Stromal cell of bone marrow (primary cell): ENCODE results near the gene SYDE2.
"Not testable (repeated sequence)": the region's sequence is repeated elsewhere in the genome, so short reads cannot be mapped to it uniquely, and the experiment has no call there.

Experiments
- DNase-seq: peaks from one replicate; pipeline ENCODE4 v3.0.0-alpha.2; 2012; ENCODE audit warnings: low read depth

Gene SYDE2

DNA sequence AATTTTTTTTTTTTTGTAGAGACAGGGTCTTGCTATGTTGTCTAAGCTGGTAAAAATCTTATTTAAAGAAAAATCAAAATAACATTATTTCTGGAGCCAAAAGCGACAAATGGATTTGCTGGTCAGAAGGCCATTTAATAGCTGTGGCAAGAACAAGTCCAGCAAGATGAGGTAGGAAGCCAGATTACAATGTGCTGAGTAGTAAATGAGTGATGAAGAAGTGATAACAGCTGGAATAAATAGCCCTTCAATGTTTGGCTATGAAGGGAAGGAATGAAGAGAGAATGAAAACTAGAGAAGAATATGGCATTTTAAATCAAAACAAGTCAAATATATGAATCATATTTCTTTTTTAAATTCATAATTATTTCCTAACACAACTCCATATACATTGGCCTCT lies 34.5 kb downstream of the SYDE2 start:
- DNase-seq: no peak

DNA sequence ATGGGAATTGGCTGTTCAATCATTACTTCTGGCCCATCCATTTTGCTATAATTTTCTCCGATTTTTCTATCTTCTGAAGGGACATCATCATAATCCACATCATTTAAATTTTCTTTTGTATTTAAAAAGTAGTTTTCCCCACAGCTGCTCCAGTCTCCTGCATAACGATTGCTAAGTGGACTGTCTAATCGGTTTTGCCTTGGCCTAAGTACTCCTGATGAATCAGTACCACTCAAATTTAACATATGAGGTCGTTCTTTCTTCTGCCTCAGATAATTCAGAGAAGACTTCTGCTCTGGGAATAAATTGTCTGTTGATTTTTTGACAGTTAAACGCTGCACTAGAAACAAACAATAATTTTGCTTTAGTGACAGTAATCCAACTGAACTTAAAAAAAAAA lies 41.9 kb downstream of the SYDE2 start:
- no peak for DNase-seq

DNA sequence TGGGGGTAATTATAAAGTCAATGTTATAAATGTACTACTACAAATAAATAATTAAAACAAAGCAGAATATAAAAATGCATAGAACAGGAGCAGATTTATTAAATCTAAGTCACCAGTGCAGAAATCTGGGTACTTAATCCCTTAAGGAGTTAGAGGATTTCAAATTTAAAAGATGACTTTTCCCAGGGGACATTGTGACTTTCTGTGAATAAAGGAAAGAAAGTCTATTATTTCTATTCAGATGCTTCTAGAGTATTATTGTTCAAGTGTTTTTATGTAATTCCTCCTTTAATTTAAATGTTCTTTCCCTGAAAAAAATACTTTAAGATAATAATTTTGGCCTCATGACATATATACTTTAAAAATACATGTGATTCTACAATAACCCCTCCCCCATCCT lies 43.4 kb downstream of the SYDE2 start:
- no peak for DNase-seq

DNA sequence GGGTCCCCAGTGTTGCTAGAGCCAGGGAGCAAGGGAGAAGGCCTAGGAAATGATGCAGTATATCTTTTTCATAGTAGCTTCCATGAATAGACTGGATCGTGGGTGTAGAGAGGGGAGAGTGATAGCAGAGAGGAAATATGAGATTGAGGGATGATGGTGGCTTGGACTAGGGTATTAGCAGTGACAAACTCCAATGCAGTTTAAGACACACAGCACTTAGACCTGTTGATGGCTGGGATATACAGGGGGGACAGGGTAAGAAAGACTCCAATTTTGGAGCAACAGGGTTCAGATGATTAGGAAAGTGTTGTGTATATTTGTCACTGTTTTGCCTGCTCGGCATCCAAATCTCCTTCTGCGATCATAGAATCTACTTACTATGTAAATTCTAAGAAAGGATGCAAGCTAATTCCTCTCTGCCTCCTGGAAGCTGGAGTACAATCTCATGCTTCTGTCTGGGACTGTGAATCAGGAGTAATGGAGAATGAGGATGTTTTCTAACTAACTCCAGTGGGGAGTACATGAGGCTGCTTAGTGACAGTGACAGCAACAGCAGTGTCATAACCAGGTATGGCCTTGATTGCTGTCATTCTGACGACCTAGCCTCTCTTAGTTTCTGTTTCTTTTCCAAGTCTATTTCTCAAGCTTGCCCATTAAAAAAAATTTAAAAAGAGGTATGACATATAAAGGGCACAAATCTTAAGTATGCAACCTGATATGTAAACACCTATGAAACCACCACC lies 47.5 kb downstream of the SYDE2 start:
- DNase-seq: no peak

DNA sequence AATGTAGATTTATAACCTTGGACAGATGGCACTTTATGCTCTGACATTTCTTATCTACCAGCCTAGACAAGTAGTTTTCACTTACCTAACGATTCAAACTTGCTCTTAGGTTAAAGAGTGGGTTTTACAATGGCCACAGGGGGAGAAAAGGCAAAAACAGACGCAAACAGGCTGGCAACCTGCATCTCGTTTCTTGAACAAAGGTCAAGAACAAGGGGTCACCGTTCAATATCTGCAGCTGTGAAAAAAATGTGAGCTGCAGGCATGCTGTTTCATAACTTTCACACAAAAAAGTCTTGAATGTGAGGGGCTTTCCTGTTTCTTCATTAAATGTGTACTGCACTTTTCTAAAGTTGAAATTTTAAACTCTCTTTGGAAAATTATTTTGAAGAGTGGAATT lies 49.4 kb downstream of the SYDE2 start:
- DNase-seq: no peak

DNA sequence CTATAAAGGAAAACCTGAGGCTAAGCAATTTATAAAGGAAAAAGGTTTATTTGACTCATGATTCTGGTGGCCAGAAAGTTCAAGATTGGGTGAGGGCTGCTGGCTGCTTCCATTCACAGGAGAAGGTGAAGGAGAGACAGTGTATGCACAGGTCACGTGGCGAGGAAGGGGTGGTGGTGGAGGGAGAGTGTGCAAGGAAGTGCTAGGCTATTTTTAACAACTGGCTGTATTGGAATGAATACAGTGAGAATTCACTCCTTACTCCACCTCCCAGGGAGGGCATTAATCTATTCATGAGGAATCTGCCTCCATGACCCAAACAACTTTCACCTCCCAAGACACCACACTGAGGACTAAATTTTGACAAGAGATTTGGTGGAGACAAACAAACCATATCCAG lies 51.0 kb downstream of the SYDE2 start:
- no peak for DNase-seq

DNA sequence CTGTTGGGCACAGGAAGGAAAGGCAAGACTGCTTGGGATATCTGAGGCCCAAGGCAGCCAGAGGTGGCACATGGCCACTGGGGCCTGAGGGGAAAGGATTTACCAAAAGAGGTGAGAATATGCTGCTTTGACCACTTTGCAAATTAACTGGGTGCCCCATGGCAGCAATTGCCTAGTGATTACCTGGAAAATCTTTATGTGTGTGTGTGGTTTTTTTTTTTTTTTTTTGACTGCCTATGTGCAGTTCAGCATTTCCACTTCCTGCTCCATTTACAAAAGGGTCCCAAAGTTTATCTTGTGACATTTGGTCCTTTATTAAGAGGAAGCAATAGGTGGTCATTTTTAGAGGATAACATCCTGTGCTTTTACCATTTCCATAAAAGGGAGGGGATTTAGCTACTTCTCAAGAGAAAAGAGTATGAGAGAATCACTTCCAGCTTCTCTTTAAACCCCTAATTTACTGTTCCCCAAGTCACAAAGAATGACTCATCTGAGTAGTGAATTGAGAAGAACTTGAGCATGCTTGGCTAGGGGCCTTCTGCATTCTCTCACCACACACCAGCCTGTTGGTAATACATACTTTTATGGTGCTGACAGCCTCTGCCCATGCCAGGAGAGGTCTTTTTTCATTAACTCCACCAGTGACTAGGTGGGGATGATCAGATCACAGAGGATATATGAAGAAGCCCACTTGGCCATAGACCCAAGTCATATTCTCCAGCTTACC lies 52.1 kb downstream of the SYDE2 start:
- peak; percentile 41 for DNase-seq

DNA sequence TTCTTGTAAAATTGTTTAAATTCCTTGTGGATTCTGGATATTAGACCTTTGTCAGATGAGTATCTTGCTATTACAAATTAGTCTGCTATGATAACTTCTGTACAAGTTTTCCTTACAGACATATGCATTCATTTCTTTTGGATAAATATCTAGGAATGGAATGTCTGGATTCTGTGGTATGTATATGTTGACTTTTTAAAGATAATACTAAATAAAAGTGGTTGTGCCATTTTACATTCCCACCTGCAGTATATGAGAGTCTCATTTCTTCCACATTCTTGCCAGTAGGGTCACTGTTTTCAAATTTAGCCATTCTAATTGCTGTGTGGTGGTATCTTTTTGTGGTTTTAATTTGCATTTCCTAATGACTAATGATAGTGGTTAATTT lies 53.9 kb downstream of the SYDE2 start:
- no peak for DNase-seq

DNA sequence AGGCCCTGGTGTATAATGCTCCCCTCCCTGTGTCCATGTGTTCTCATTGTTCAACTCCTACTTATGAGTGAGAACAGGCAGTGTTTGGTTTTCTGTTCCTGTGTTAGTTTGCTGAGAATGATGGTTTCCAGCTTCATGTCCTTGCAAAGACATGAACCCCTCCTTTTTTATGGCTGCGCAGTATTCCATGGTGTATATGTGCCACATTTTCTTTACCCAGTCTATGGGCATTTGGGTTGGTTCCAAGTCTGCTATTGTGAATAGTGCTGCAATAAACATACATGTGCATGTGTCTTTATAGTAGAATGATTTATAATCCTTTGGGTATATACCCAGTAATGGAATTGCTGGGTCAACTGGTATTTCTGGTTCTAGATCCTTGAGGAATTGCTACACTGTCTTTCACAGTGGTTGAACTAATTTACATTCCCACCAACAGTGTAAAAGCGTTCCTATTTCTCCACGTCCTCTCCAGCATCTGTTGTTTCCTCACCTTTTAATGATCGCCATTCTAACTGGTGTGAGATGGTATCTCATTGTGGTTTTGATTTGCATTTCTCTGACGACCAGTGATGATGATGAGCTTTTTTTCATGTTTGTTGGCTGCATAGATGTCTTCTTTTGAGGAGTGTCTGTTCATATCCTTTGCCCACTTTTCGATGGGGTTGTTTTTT lies 54.4 kb downstream of the SYDE2 start:
- DNase-seq: not testable (repeated sequence)

DNA sequence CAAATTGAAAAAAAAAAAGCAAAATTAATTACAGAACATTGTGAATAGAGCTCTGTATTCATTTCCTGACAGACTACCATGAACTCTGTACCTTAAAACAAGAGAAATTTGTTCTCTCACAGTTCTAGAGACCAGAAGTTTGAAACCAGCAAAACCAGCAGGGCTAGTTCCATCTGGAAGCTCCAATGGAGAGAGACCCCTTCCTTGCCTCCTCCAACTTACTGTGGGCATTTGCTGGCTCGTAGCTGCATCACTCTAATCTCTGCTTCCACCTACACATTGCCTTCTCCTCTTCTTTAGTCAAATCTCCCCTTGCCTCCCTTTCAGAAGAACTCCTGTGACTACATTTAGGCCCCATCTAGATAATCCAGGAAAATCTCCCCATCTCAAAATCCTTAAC lies 56.5 kb downstream of the SYDE2 start:
- no peak for DNase-seq

DNA sequence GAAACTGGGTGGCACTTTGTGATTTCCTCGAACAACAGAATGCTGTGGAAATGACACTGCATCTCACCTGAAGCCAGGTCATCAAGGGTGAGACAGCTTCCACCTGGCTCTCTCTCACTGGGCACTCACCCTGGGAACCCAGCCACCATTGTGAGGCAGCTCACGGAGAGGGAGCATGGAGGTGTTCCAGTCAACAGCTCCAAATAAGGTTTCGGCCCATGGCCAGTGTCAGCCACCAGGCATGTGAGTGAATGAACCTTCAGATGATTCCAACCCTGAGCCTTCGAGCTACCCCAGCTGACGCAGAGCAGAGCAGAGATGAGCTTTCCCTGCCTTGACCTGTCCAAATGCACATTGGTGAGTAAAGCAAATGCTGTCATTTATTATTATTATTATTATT lies 58.1 kb downstream of the SYDE2 start:
- no peak for DNase-seq

DNA sequence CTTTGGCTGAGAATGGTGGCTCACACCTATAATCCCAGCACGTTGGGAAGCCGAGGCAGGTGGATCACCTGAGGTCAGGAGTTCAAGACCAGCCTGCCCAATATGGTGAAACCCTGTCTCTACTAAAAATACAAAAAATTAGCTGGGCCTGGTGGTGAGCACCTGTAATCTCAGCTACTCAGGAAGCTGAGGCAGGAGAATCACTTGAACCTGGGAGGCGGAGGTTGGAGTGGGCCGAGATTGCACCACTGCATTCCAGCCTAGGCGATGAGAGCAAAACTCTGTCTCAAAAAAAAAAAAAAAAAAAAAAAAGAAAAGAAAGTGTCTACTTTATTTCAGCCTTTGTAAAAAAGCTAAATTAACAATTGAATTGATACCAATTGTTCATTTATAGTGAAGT lies 62.4 kb downstream of the SYDE2 start:
- DNase-seq: not testable (repeated sequence)

DNA sequence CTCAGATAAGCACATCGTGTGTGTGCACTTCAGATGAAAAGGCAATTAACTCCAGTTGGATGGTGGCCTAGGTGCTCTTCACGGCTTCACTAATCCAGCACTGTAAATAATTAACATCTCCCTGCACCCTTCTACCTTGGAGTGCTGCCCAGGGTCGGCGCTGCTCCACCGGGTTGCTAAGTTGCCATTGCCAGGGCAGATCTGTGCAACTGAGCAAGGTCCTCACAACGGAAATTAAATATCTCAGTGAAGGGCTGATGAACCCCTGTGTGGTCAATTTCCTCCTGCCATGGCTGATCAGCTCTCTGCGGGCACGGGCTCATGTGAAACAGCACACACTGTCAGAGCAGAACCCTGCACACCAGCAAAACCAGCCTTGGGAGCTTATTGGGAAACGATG lies 63.2 kb downstream of the SYDE2 start:
- DNase-seq: no peak

DNA sequence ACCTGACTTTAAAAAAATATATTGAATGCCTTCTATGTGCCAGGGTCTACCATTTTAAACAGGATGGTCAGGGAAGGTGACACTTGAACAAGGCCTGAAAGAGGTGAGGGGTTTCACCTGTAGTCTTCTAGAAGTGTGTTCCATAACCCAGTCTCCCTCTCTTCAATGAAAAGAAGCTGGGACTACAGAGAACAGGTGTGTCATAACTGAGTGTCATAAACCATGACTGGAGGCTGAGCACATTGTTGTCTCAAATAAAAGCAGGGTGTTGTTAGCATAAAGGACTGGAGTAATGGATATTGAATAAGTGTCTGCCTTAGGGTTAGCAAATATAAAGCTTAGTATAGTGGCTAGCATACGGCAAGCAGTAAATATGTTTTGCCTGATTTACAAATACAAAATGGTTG lies 65.4 kb downstream of the SYDE2 start:
- DNase-seq: no peak

DNA sequence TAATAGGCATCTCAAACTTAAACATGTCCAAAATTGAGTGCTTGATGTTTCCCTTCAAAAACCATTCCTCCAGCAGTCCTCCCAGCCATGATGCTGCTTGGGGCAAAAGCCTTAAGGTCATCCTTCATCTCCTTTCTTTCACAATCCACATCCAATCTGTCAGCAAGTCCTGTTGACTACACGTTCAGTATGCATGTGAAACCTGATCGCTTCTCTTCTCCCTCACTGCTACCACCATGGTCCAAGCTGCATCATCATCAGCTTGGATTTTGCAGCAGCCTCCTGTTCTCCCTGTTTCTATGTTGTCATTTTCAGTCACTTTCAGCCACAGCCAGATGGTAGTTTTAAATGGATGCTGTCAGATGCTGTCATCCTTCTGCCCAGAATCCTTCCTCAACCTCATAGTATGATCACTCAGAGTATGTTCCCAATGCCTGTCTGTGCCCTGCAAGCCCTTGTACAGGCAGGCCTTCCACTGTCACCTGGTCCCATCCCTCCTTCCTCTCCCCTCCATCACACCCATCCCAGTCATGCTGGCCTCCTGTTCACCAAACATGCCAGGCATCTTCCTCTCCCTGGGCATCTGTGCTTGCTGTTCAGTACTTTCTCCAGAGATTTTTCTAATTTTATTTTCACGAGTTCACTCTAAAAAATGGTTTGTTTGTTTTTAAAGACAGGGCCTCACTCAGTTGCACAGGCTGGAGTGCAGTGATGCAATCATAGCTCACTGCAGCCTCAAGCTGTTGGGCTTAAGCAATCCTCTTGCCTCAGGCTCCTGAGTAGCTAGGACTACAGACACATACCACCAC lies 66.0 kb downstream of the SYDE2 start:
- DNase-seq: no peak

DNA sequence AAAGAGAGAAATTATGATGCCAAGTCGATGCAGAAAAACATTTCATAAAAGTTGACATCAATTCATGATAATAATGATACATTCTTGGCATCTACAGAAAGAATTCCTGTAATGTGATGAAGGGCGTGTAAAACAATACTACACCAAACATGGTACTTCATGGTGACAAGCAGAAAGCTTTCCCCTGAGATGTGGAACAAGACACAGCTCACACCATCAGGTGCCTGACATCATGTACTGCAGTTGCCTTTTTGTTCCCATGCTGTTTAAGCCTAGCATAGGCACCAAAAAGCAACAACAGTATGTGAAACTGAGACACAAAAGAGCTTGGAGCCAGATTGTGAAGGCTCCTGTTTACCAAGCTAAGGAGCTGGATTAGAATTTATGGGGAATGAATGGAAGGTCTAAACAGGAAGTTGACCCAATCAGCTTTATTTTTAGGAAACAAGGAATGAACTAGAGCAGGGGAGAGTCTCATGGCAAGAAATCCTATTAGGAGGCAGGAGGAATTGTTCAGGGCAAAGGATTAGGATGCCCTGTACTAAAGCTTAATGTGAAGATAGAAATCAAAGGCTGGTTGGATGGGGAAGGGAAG lies 67.2 kb downstream of the SYDE2 start:
- no peak for DNase-seq

DNA sequence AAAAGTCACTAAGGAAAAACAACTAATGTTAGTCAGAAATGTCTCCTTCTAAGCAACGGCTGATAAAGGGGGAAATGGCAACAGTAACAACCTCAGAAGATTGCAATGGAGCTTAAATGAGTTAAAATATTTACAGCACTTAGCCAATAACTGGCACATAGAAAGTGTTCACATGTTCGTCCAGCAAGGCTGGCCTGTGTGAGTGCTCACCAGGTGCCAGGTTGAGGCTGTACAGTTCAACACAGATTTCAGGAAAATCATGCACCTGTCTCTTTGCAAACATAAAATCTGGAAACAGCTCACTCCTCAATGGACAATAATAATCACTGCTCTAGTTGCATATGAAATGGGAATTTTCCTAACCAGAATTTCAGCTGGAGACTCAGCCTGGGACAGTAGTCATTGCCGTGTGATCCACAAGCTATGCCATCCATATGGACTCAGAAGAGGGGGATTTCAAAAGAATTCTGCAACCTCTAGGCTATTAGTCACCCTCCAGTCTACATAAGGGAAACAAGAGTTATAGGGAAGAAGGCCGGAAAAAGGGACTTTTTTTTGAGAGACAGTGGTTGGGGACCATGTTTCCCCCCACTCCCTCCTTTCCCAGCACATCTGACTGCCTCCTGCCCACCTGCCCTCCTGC lies 68.6 kb downstream of the SYDE2 start:
- DNase-seq: no peak

DNA sequence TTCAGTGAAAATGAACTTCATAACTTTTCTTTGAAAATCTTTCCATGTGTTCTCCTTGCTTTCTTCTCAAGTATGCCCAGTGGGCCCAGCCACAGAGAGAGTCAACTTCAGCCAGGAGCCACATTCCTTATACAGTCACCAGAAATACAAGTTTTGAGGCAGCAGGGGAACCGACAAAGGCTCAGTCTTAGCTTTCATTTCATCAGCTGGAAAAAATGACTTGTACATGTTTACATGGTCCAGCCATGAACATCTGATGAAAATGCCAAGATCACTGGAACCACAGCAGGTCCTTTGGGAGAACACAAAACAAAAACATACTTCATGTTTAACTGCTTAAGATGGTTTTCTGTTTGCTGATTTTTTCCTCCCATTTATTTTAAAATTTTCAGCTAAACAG lies 72.5 kb downstream of the SYDE2 start:
- DNase-seq: peak; percentile 72

DNA sequence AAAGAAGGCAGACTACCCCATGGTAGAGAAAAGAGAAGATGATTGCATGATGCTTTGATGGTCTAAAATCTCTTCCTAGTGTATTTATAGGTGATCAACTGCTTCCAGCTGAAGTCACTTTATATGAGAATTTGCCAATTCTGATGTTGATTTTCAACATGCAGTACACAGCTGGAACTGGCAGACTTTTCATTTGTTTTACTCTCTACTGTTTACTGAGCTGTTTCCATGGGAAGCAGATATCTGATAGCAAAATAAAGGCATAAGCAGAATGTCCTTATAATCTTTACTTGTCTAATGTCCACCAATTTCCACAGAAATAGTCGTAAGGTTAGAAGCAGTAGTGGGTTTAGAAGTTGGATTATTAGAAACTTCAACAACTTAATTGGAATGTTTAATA lies 74.9 kb downstream of the SYDE2 start:
- no peak for DNase-seq

DNA sequence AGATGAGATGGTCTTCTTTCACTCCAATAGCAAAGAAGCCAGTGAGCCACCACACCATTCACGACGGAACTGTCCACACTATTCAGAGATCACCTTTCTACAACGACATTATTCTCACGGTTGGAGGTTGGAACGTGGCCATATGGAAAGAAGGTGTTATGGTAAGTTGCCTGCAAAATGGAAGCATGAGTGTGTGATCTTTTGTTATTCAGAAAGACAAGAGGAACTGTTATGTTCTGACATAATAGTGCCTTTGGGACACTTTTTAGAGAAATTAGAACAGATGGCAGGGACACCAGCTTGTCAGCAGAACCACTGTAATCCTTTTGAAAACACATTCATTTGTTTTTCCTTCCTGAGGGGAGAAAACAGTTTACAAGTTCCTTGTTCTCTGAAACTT lies 76.7 kb downstream of the SYDE2 start:
- no peak for DNase-seq

DNA sequence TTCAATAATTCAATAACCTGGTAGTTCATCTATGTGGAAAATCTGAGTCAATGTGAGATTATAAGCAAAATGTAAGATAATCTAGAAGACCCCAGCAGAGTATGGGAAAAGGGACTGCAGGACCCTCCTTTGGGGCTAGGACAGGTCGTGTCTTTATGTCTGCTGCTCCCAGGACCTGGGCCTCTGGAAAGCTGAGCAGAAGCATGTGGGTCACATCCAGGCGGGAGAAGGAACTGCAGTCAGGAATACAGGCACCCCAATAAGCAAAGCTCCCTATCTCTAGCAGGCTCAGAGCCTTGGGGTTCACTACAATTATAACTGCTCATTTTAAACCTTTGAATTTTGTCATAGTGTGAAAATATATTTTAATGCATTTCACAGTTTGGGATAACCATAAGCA lies 78.6 kb downstream of the SYDE2 start:
- no peak for DNase-seq

DNA sequence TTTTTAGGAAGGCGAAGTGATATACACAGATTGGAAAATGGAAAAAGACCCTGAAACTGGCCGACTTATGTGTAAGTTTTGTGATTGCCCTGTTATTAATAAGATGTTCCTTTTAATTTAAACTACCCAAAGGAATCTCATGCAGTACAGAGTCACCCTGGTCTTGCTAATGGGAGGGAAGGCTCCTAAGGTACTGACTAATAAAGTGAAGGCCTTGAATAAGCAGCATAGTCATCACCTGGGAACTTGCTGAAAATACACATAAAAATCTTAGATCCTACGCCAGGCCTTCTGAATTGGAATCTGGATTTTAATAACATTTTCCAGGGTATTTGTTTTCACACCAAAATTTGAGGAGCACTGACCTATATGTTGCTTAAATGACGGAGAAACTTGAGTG lies 79.1 kb downstream of the SYDE2 start:
- no peak for DNase-seq
